GM20000 (cell line): ENCODE data around the gene F11R.

ENCODE experiments used
- DNase-seq: peaks from one replicate; pipeline ENCODE4 v3.0.0; 2012; ENCODE audit warnings: low spot score
- TF ChIP-seq, protein P1 (sequence below): IDR thresholded peaks from 2 replicates; pipeline ENCODE4 v1.5.1; 2012; ENCODE audit warnings: mild to moderate bottlenecking, control low read depth; ENCODE audit errors: extremely low read depth, missing control alignments

Gene F11R

DNA sequence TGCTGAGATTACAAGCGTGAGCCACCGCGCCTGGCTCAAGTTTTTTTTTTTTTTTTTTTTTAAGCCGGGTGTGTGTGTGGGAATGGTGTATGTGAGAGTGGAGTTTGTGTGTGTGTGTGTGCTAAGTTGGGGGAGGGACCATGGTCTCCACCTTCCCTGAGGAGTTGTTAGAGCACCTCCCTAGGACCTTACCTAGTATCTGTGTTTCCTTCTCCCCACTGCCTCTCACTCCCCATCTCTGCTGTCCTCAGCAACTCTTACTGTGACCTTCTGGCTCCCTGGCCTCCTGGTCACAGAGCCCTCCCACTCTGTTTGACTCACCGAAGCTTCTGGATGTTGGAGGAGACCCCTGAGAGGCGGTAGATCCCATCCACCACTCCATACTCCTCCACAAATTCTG, 38.3 kb upstream of the F11R start:
- TF ChIP-seq, protein P1, sequence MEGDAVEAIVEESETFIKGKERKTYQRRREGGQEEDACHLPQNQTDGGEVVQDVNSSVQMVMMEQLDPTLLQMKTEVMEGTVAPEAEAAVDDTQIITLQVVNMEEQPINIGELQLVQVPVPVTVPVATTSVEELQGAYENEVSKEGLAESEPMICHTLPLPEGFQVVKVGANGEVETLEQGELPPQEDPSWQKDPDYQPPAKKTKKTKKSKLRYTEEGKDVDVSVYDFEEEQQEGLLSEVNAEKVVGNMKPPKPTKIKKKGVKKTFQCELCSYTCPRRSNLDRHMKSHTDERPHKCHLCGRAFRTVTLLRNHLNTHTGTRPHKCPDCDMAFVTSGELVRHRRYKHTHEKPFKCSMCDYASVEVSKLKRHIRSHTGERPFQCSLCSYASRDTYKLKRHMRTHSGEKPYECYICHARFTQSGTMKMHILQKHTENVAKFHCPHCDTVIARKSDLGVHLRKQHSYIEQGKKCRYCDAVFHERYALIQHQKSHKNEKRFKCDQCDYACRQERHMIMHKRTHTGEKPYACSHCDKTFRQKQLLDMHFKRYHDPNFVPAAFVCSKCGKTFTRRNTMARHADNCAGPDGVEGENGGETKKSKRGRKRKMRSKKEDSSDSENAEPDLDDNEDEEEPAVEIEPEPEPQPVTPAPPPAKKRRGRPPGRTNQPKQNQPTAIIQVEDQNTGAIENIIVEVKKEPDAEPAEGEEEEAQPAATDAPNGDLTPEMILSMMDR: no peak

DNA sequence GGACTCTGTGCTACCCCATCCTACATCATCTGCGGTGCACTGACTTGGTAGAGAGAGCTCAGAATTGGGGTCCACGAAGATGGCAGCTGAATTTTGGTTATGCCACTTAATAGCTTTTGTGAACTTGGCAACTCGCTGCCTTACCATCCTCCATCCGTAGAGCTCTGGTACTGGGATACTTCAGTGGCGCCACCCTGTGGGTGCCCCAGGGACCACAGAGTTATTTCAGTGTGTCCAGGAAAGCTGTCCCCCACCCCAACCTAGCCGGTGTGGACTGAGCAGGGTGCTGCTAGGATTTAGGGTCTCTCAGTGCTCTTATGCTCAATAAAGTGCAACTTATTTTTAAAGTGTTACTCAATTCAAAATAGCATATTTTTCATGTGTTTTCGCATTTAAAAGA, 33.9 kb upstream of the F11R start:
- no peak for DNase-seq
- TF ChIP-seq, protein P1: no peak

More for the DNA sequence above, 38.3 kb upstream of the F11R start:
- DNase-seq: no peak

DNA sequence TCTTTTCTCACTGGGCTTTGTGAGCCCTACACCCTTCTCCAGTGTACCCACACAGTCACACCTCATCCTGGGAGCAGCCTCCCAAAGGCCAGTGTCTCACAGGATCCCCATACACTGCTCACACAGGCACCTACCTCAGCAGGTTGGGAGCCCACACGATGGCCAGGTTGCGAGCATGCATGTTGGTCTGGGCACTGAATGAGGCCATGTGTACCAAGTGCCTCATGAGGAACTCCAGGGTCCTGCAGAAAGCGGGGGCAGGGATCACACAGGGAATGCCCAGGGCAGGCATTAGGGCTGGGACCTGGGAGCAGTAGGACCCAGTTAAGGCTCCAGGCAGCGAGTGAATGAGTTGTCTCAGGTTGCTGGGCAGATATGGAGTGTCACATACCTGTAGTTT, 33.3 kb upstream of the F11R start:
- TF ChIP-seq, protein P1: no peak

DNA sequence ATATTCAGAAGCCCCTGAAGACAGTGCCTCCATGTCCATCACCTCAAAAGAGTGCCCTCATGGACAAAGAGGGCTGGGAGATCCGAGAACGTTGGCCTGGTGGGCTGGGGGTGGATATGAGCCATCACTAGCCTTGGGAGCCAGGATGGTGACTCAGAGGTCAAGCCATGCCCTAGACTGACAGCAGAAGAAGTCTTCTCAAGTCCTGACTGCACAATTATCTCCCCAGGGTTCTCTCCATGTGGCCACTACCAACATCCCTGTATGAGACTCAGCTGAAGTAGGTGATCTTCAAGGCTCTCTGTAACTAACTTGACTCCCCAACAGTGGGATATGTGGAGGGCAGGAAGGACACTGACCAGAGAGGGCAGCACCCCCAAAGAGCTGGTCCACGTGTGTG, 31.9 kb upstream of the F11R start:
- DNase-seq: no peak
- TF ChIP-seq, protein P1: no peak

More for the DNA sequence above, 33.3 kb upstream of the F11R start:
- DNase-seq: no peak

DNA sequence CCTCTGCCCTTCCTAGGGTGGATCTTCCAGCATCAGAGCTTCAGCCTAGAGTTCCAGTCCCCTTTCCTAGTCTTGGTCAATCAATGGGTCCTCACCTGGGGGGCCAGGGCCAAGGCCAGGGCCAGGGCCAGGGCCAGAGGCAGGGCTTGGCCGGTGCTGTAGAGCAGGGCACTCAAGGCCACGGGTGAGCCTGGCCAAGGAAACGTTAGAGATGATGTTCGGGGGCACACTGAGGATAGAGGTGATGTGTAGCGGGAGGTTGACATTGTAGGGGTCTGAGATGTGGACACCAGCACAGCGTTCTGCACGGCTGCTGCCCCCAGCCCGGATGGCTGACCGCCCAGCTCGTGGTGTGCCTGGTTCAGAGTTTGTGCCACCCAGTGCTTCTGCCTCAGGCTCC, 30.3 kb upstream of the F11R start:
- no peak for DNase-seq
- TF ChIP-seq, protein P1: no peak

DNA sequence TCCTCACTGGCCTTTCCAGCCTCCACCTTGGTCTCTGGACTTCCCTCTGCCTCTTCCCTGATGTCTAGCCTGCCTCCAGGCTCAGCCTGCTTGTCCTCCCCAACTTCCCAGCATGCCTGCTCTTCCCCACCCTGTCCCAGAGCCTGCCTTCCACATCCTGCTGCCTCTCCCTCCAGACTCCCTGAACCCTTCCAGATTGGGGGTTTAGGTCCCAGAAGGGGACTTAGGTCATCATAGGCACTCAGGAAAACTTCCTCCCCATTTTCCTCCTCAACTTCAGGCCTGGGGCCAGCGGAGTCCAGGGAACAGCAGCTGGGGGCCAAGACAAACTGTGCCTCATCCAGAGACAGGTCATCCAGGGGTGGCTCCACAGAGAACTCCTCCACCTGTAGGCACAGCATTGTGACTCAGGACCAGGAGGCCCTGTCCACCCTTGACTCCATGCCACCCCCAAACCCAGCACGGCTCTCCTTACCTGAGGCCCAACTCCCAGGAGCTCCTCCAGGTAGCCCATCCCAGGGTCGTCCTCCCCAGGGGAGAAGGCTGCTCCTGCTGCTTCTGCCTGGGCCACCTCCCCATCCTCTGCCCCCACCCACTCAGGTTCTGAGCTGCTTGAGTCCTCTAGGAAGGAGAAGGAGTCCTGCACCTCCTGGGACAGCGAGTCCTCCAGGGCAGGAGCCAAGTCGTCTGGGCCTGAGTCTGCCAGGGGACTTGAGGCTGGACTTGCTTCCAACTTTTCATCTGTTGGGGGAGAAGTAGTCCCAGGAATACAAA, 28.2 kb upstream of the F11R start:
- TF ChIP-seq, protein P1: no peak
- DNase-seq: no peak

DNA sequence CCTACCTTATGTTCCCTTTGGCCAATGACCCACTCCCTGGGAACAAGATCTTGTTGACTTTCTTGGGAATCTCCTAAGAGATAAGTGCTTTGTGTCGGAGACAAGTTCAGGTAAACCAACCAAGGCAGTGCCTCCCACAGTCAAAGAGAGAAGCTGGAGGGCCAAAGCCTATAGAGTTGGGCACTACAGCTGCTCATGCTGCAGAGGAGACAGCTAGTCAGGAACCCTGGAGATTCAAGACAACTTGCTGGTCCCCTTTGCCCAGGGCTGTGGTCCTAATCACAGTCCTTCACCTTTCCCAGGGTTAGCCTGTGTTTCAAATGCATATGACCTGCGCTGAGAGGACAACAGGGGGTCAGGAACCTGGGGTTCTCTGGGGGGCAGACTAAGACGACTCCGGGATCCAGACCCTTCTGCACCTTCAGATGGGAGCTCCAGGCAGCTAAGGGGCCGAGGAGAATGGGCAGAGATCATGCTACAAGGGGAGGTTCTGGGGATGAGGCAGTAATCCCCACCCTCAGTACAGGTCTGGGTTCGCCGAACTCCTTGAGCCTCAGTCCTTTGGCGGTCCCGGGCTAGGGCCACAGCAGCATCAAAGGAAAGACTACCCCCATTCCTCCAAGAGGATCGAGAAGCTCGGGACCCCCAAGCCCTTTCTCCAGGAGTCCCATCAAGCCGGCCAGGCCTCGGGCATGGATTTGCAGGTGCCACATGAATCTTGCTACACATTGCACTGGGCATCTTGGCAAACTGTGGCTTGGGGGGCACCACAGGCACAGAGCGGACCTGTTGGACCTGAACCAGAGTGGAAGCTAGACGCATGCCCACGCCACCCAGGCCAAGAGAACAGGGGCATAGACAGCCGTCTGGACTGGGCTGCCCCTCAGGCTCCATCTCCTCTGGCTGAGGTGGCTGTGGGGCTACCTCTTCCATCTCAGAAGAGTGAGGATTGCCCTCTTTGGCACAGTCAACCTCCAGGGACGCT, 26.8 kb upstream of the F11R start:
- TF ChIP-seq, protein P1: no peak
- DNase-seq: no peak
